K562 (cell line): ENCODE results near the gene SLC24A3. TPM values are rescaled to one million over a fixed set of nuclear protein-coding genes. Genes with fewer than 3 reads are reported as not detected.

ENCODE experiments used
- ATAC-seq: fragments of 200-7000 bp; cut with Tn5 transposase; 3 replicates; pipeline ENCODE4 v1.9.1; 2020; ENCODE audit warnings: moderate library complexity
- BruUV-seq: library from RNA; stranded (reverse); fragments of 400-500 nt; replicated peaks from 2 replicates; lab custom pipeline; 2021; lab: Mats Ljungman, UMichigan
- CTCF ChIA-PET: fragments of 300-600 bp; formaldehyde crosslinking; extraction: SDS; loops from one replicate; lab custom pipeline; 2021; ENCODE audit warnings: low intra/inter-chr PET ratio; lab: Yijun Ruan, JAX
- POLR2A ChIA-PET: fragments of 300-600, 350-650 bp; sonication (Branson Sonifier 250); formaldehyde crosslinking; extraction: SDS; loops from one replicate; lab custom pipeline; 2021; ENCODE audit warnings: antibody characterized with exemption, inconsistent platforms; lab: Yijun Ruan, JAX
- DNase-seq, 4 experiments: peaks; one replicate each; pipeline versions ENCODE4 v3.0.0 to v3.0.0-alpha.2; 2011 to 2018; ENCODE audit warnings: low spot score in 3 of 4, mixed read lengths in 3 of 4; ENCODE audit errors: extremely low read depth in 1 of 4
- FAIRE-seq: peaks from 2 replicates; lab custom pipeline; 2011; peaks lifted over from hg19 to GRCh38; lab: Jason Lieb, UNC
- H2AFZ ChIP-seq: 2 replicates; pipeline ENCODE4 v1.6.0; 2011; ENCODE audit warnings: low read depth, low read length, control low read depth, inconsistent platforms
- H3K27ac ChIP-seq: fragments of 200-600 bp; 3 replicates; pipeline ENCODE4 v1.8.0; 2011; ENCODE audit warnings: low read depth, mild to moderate bottlenecking, control low read depth, inconsistent platforms, low read length, moderate library complexity, mixed read lengths; ENCODE audit errors: extremely low read depth
- H3K27me3 ChIP-seq, 2 experiments: fragments of 300-600 bp in 1 of 2; 2 replicates in 1 of 2; 3 replicates in 1 of 2; pipeline versions ENCODE4 v1.6.0 to v1.8.0; 2011; ENCODE audit warnings: inconsistent platforms in 2 of 2, low read length in 2 of 2, mild to moderate bottlenecking in 1 of 2, mixed read lengths in 1 of 2, moderate library complexity in 1 of 2; ENCODE audit not compliant: control insufficient read depth in 2 of 2, insufficient read depth in 2 of 2
- H3K36me3 ChIP-seq: fragments of 300-600 bp; 3 replicates; pipeline ENCODE4 v1.8.0; 2011; ENCODE audit warnings: mild to moderate bottlenecking, low read length, inconsistent platforms; ENCODE audit not compliant: control insufficient read depth, insufficient read depth
- H3K4me1 ChIP-seq, 2 experiments: fragments of 200-600 bp in 1 of 2; replicated peaks in 1 of 2; 2 replicates in 1 of 2; 3 replicates in 1 of 2; pipeline versions ENCODE4 v1.5.1 to v1.8.0; 2011; ENCODE audit warnings: inconsistent platforms in 2 of 2, low read length in 2 of 2, mild to moderate bottlenecking in 1 of 2, mixed read lengths in 1 of 2, moderate library complexity in 1 of 2; ENCODE audit not compliant: control insufficient read depth in 2 of 2, insufficient read depth in 2 of 2
- H3K4me2 ChIP-seq: 2 replicates; pipeline ENCODE4 v1.6.1; 2011; ENCODE audit warnings: low read length, control low read depth, inconsistent platforms, mixed read lengths; ENCODE audit not compliant: insufficient read depth
- H3K4me3 ChIP-seq: fragments of 200-600 bp; sonication (generic), shearing (Covaris generic); 2 replicates; pipeline ENCODE4 v1.5.1; 2016; ENCODE audit warnings: control low read depth, inconsistent platforms
- H3K79me2 ChIP-seq: fragments of 200-600 bp; 3 replicates; pipeline ENCODE4 v1.8.0; 2011; ENCODE audit warnings: low read length, inconsistent platforms; ENCODE audit not compliant: control insufficient read depth, insufficient read depth
- H3K9ac ChIP-seq, 2 experiments: 2 replicates each; pipeline versions ENCODE4 v1.6.0 to v1.6.1; 2011; ENCODE audit warnings: low read depth in 2 of 2, low read length in 2 of 2, control low read depth in 1 of 2, inconsistent platforms in 1 of 2, mild to moderate bottlenecking in 1 of 2, mixed read lengths in 1 of 2; ENCODE audit not compliant: insufficient read depth in 1 of 2
- H3K9me1 ChIP-seq: one replicate; pipeline ENCODE4 v1.6.0; 2011; ENCODE audit warnings: inconsistent platforms, mild to moderate bottlenecking, low read length, moderate library complexity; ENCODE audit not compliant: control insufficient read depth, insufficient read depth
- H3K9me3 ChIP-seq: replicated peaks from 2 replicates; pipeline ENCODE4 v1.5.1; 2011; ENCODE audit warnings: low read depth, low read length, inconsistent platforms; ENCODE audit not compliant: control insufficient read depth, insufficient read depth
- H4K20me1 ChIP-seq: replicated peaks from 2 replicates; pipeline ENCODE4 v1.6.1; 2011; ENCODE audit warnings: low read length, inconsistent platforms, mixed read lengths; ENCODE audit not compliant: control insufficient read depth, insufficient read depth
- ETV1 ChIP-seq: fragments of 450-650 bp; conservative IDR thresholded peaks from 2 replicates; pipeline ENCODE4 v1.6.1; 2016; ENCODE audit warnings: missing genetic modification characterization, control low read depth, low read depth, missing compliant biosample characterization
- GABPB2 ChIP-seq: fragments of 250-450 bp; sonication (Bioruptor Pico); conservative IDR thresholded peaks from 2 replicates; pipeline ENCODE4 v1.5.1; 2021; ENCODE audit warnings: mild to moderate bottlenecking
- HDAC2 ChIP-seq: fragments of 450-650 bp; IDR thresholded peaks from 2 replicates; pipeline ENCODE4 v1.6.1; 2016; ENCODE audit warnings: mild to moderate bottlenecking
- HOXB6 ChIP-seq: fragments of 250-450 bp; sonication (Bioruptor Pico); IDR thresholded peaks from 2 replicates; pipeline ENCODE4 v1.5.1; 2022; ENCODE audit warnings: mild to moderate bottlenecking, borderline replicate concordance
- POLR2A ChIP-seq: fragments of 450-650 bp; conservative IDR thresholded peaks from 2 replicates; pipeline ENCODE4 v1.6.1; 2016
- SMARCA4 ChIP-seq: fragments of 450-650 bp; IDR thresholded peaks from 2 replicates; pipeline ENCODE4 v1.6.1; 2016
- SMARCB1 ChIP-seq: IDR thresholded peaks from 2 replicates; pipeline ENCODE4 v1.6.1; 2011; ENCODE audit warnings: improper control_type of control experiment, low read depth; ENCODE audit not compliant: insufficient read length
- SP1 ChIP-seq: sonication (generic); formaldehyde crosslinking; IDR thresholded peaks from 2 replicates; pipeline ENCODE4 v1.8.1; 2022; ENCODE audit warnings: mild to moderate bottlenecking, missing genetic modification reagents
- ZFP1 ChIP-seq: fragments of 450-650 bp; formaldehyde crosslinking; IDR thresholded peaks from 2 replicates; pipeline ENCODE4 v1.4.0; 2020; ENCODE audit warnings: mild to moderate bottlenecking, mixed read lengths
- ZNF24 ChIP-seq: fragments of 450-650 bp; IDR thresholded peaks from 2 replicates; pipeline ENCODE4 v1.6.1; 2016
- ZNF695 ChIP-seq: fragments of 450-650 bp; formaldehyde crosslinking; IDR thresholded peaks from 2 replicates; pipeline ENCODE4 v1.4.0; 2020; ENCODE audit warnings: mild to moderate bottlenecking, moderate library complexity
- ZSCAN32 ChIP-seq: fragments of 450-650 bp; formaldehyde crosslinking; IDR thresholded peaks from 2 replicates; pipeline ENCODE4 v1.4.0; 2020; ENCODE audit warnings: mild to moderate bottlenecking, moderate library complexity
- WGBS: fragments of 100-300 bp; shearing (Covaris generic); methylation state at CpG from one replicate; pipeline ENCODE4 v1.1.6; 2016; ENCODE audit warnings: low coverage, mixed read lengths; ENCODE audit not compliant: insufficient coverage; ENCODE audit errors: missing lambda C conversion rate; 5-methylcytosine and 5-hydroxymethylcytosine counted together
- in situ Hi-C: fragments of 300-500 bp; cut with MboI; formaldehyde crosslinking; loops from 4 replicates; pipeline ENCODE4 v1.15.0; 2018; ENCODE audit warnings: inconsistent platforms, mixed read lengths
- intact Hi-C: fragments of 100-400 bp; cut with micrococcal nuclease; formaldehyde crosslinking; loops from 2 replicates; pipeline ENCODE4 v1.14.2; 2022
- polyA plus RNA-seq, 8 experiments: library from polyadenylated mRNA; depleted of rRNA in 4 of 8; stranded (reverse) in 5 of 8; unstranded in 3 of 8; fragments of >200 nt; fragmentation: Nextera tagmentation in 2 of 8; fragmentation: Illumina TruSeq in 1 of 8; extraction: Ambion mirVana in 2 of 8; extraction: Trizol in 1 of 8; gene quantifications; 2 replicates each; pipeline versions ENCODE4 v1.2.1 to v1.2.3, GENCODE V29; 2011 to 2014; ENCODE audit warnings: inconsistent platforms in 1 of 8, missing spikeins in 1 of 8
- total RNA-seq, 7 experiments: library from RNA; depleted of rRNA in 6 of 7; stranded (reverse); fragments of >200 nt in 6 of 7; fragmentation: Illumina TruSeq in 2 of 7; extraction: Trizol in 2 of 7; gene quantifications; 2 replicates each; pipeline versions ENCODE4 v1.2.1 to v1.2.3, GENCODE V29; 2011 to 2021; ENCODE audit warnings: low replicate concordance in 1 of 7
- TF ChIP-seq, protein P1 (sequence below): sonication (generic); formaldehyde crosslinking; IDR thresholded peaks from 2 replicates; pipeline ENCODE4 v1.8.1; 2023; ENCODE audit warnings: mild to moderate bottlenecking, missing genetic modification reagents
- TF ChIP-seq, protein P2 (sequence below): IDR thresholded peaks from 2 replicates; pipeline ENCODE4 v1.6.1; 2016; ENCODE audit warnings: missing genetic modification characterization, missing compliant biosample characterization
- TF ChIP-seq, protein P3 (sequence below), 3 experiments: IDR thresholded peaks in 2 of 3; conservative IDR thresholded peaks in 1 of 3; 2 replicates each; pipeline ENCODE4 v1.5.1; 2011 to 2012; ENCODE audit warnings: low read length in 3 of 3, mild to moderate bottlenecking in 3 of 3, control low read depth in 2 of 3, improper control_type of control experiment in 1 of 3, inconsistent platforms in 1 of 3, low read depth in 1 of 3, mixed read lengths in 1 of 3, moderate library complexity in 1 of 3; ENCODE audit not compliant: insufficient read depth in 2 of 3

Gene SLC24A3
- total and polyA plus RNA-seq, 9 of the 15 experiments (the other 6 are each of a cell fraction or from before 2014, with no cell fraction given): not detected

DNA sequence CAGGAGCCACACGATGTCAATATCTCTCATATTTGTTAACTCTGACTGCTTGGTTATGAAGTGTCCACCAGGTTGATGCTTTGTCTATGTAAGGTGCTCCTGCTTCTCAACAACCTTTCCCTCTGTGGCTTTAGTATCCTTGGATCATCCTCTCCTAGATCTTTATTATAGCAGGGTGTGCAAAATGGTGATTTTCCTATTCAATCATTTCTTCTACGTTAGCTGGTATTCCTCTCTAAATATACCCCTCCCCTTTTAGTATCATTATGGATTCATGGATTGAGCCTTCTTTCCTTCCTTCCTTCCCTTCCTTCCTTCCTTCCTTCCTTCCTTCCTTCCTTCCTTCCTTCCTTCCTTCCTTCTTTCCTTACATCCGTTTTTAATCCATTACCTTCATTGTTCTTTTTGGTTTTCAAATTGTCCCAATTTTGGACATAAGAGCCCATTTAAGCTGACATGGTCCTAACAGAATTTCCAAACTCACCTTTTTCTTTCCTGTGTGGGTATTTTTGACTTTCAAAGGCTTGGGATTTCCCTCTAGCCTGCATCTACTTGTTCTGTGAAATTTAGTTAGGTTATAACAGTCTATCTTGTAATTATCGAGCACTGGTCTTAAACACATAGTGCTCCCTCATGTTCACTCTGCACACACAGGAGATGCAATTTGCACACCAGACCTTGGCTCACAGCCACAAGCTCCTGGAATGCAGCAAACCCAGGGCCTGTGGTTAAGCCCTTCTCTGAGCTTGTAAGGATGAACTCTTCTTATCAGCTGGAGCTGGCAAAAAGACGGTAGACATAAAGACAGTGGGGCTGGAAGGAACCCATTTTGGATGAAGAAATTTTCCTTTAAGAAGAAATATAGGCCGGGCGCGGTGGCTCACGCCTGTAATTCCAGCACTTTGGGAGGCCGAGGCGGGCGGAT, 109.9 kb downstream of the SLC24A3 start:
- ATAC-seq: no peak
- TF ChIP-seq, protein P1, sequence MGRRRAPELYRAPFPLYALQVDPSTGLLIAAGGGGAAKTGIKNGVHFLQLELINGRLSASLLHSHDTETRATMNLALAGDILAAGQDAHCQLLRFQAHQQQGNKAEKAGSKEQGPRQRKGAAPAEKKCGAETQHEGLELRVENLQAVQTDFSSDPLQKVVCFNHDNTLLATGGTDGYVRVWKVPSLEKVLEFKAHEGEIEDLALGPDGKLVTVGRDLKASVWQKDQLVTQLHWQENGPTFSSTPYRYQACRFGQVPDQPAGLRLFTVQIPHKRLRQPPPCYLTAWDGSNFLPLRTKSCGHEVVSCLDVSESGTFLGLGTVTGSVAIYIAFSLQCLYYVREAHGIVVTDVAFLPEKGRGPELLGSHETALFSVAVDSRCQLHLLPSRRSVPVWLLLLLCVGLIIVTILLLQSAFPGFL (CRISPR knock-in tag): no peak
- TF ChIP-seq HDAC2: no peak
- no peak for TF ChIP-seq ZNF695
- TF ChIP-seq, protein P2, sequence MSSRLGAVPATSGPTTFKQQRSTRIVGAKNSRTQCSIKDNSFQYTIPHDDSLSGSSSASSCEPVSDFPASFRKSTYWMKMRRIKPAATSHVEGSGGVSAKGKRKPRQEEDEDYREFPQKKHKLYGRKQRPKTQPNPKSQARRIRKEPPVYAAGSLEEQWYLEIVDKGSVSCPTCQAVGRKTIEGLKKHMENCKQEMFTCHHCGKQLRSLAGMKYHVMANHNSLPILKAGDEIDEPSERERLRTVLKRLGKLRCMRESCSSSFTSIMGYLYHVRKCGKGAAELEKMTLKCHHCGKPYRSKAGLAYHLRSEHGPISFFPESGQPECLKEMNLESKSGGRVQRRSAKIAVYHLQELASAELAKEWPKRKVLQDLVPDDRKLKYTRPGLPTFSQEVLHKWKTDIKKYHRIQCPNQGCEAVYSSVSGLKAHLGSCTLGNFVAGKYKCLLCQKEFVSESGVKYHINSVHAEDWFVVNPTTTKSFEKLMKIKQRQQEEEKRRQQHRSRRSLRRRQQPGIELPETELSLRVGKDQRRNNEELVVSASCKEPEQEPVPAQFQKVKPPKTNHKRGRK (tag): no peak
- no peak for TF ChIP-seq POLR2A
- TF ChIP-seq ETV1 (tag): no peak
- TF ChIP-seq HOXB6: no peak
- TF ChIP-seq GABPB2 (CRISPR knock-in tag): no peak
- TF ChIP-seq, protein P3, sequence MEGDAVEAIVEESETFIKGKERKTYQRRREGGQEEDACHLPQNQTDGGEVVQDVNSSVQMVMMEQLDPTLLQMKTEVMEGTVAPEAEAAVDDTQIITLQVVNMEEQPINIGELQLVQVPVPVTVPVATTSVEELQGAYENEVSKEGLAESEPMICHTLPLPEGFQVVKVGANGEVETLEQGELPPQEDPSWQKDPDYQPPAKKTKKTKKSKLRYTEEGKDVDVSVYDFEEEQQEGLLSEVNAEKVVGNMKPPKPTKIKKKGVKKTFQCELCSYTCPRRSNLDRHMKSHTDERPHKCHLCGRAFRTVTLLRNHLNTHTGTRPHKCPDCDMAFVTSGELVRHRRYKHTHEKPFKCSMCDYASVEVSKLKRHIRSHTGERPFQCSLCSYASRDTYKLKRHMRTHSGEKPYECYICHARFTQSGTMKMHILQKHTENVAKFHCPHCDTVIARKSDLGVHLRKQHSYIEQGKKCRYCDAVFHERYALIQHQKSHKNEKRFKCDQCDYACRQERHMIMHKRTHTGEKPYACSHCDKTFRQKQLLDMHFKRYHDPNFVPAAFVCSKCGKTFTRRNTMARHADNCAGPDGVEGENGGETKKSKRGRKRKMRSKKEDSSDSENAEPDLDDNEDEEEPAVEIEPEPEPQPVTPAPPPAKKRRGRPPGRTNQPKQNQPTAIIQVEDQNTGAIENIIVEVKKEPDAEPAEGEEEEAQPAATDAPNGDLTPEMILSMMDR (IDR thresholded peaks at IDR 0.05 in 2 of 3, conservative IDR thresholded peaks at IDR 0.05 in 1 of 3; ENCODE audit: insufficient read depth in 2 of 3, low read depth in 1 of 3, low read length in 3 of 3): no peak
- TF ChIP-seq ZNF24: no peak
- no peak for TF ChIP-seq ZSCAN32
- TF ChIP-seq SMARCB1: no peak
- TF ChIP-seq ZFP1 (CRISPR knock-in tag): no peak
- no peak for TF ChIP-seq SMARCA4
- TF ChIP-seq SP1 (CRISPR knock-in tag): no peak
- TF ChIP-seq, all 486 proteins: peak for 0
- Histone ChIP-seq H3K4me1 (no peaks in the 10 kb centered on the region), H3K4me2 (no peak overlapping the region), H3K27me3 (no peaks in the 10 kb centered on the region; a peak in 1 of 5 replicates), H3K4me3 (no peak overlapping the region), H2AFZ (no peak overlapping the region), H3K9me1 (no peaks in the 10 kb centered on the region), H4K20me1 (no peaks in the 10 kb centered on the region), H3K9me3 (no peaks in the 10 kb centered on the region), H3K79me2 (no peaks in the 10 kb centered on the region), H3K27ac (no peak overlapping the region), H3K9ac (no peak overlapping the region), H3K36me3 (no peaks in the 10 kb centered on the region)
- intact Hi-C loops: no loop called here
- POLR2A ChIA-PET: no interaction called here
- 0% methylated on average over 4 of the region's 12 CpGs for WGBS
- BruUV-seq: no TSS peak
- FAIRE-seq (no peak), DNase-seq (no peak)
- CTCF ChIA-PET: no interaction called here
- in situ Hi-C loops: no loop called here
